Activated CD8-positive, alpha-beta T cell treated with anti-CD3 and anti-CD28 coated beads, Interleukin-2, amount 10 ng/mL, durations not matched to agents 7 days and 5 days (primary cell): ENCODE results near the gene CCER1. TPM values are rescaled to one million over a fixed set of nuclear protein-coding genes. Genes with fewer than 3 reads are reported as not detected.

Experiments
- ATAC-seq: fragments of 150-1000 bp; cut with Tn5 transposase; one replicate; pipeline ENCODE4 v1.10.0; 2021; ENCODE audit warnings: moderate library complexity
- CTCF ChIA-PET: fragments of 350-600 bp; sonication (Branson Sonifier 250); formaldehyde crosslinking; loops from one replicate; lab custom pipeline; 2021; ENCODE audit warnings: antibody characterized with exemption; lab: Charles Lee
- POLR2A ChIA-PET: fragments of 350-600 bp; sonication (Branson Sonifier 250); formaldehyde crosslinking; loops from one replicate; lab custom pipeline; 2021; ENCODE audit warnings: antibody characterized with exemption; lab: Charles Lee
- DNase-seq: peaks from one replicate; pipeline ENCODE4 v3.0.0-alpha.2; 2020
- H3K27ac Mint-ChIP-seq: one replicate; pipeline ENCODE4 v1.8.0; 2021; ENCODE audit warnings: mild to moderate bottlenecking, mixed read lengths
- H3K27me3 Mint-ChIP-seq: one replicate; pipeline ENCODE4 v1.8.0; 2021; ENCODE audit warnings: low read depth, mixed read lengths
- H3K36me3 Mint-ChIP-seq: one replicate; pipeline ENCODE4 v1.8.0; 2021; ENCODE audit warnings: low read depth, mixed read lengths
- H3K4me1 Mint-ChIP-seq: one replicate; pipeline ENCODE4 v1.8.0; 2021; ENCODE audit warnings: low read depth, mixed read lengths
- H3K4me3 Mint-ChIP-seq: one replicate; pipeline ENCODE4 v1.8.0; 2021; ENCODE audit warnings: mild to moderate bottlenecking, mixed read lengths
- H3K9me3 Mint-ChIP-seq: one replicate; pipeline ENCODE4 v1.8.0; 2022; ENCODE audit warnings: mixed read lengths; ENCODE audit not compliant: insufficient read depth
- total RNA-seq, 2 experiments: library from RNA; stranded (reverse); gene quantifications; one replicate each; pipeline ENCODE4 v1.2.3, GENCODE V29; 2021

CCER1 gene
- total RNA-seq, 2 experiments from 2014 or later = not detected

- no peak for ATAC-seq
- H3K27ac Mint-ChIP-seq = no peak overlapping the region
- ChIA-PET POLR2A (no interaction called here), CTCF (no interaction called here)
- no peaks in the 10 kb centered on the region for H3K27me3 Mint-ChIP-seq
- no peaks in the 10 kb centered on the region for H3K9me3 Mint-ChIP-seq
- DNase-seq = no peak
- H3K36me3 Mint-ChIP-seq = no peaks in the 10 kb centered on the region
- H3K4me1 Mint-ChIP-seq = no peaks in the 10 kb centered on the region
- H3K4me3 Mint-ChIP-seq = no peak overlapping the region
Observed at GRCh38 chr12:90916516-90916915, 38.5 kb downstream of the CCER1 start.

- ChIA-PET CTCF (no interaction called here), POLR2A (no interaction called here)
- ATAC-seq (no peak), DNase-seq (no peak)
- Mint-ChIP-seq H3K4me3 (no peak overlapping the region), H3K27ac (no peak overlapping the region), H3K27me3 (no peaks in the 10 kb centered on the region), H3K36me3 (no peaks in the 10 kb centered on the region), H3K4me1 (no peaks in the 10 kb centered on the region), H3K9me3 (no peaks in the 10 kb centered on the region)
Observed at GRCh38 chr12:90915353-90915752, 39.6 kb downstream of the CCER1 start.

GRCh38 chr12:90910958-90911357, 44.0 kb downstream of the CCER1 start:
- H3K27me3 Mint-ChIP-seq = no peaks in the 10 kb centered on the region
- DNase-seq (no peak), ATAC-seq (no peak)
- no peak overlapping the region for H3K27ac Mint-ChIP-seq
- no peaks in the 10 kb centered on the region for H3K4me1 Mint-ChIP-seq
- H3K4me3 Mint-ChIP-seq = no peak overlapping the region
- ChIA-PET POLR2A (no interaction called here), CTCF (no interaction called here)
- no peaks in the 10 kb centered on the region for H3K36me3 Mint-ChIP-seq
- H3K9me3 Mint-ChIP-seq = no peaks in the 10 kb centered on the region

- Mint-ChIP-seq H3K27me3 (no peaks in the 10 kb centered on the region), H3K9me3 (no peaks in the 10 kb centered on the region), H3K27ac (no peak overlapping the region), H3K36me3 (no peaks in the 10 kb centered on the region), H3K4me3 (no peak overlapping the region), H3K4me1 (no peaks in the 10 kb centered on the region)
- CTCF ChIA-PET = no interaction called here
- POLR2A ChIA-PET = no interaction called here
- DNase-seq = no peak
- no peak for ATAC-seq
Observed at GRCh38 chr12:90909069-90909770, 45.8 kb downstream of the CCER1 start.

- H3K27ac Mint-ChIP-seq = no peak overlapping the region
- H3K27me3 Mint-ChIP-seq = no peaks in the 10 kb centered on the region
- H3K9me3 Mint-ChIP-seq = no peaks in the 10 kb centered on the region
- ATAC-seq (no peak), DNase-seq (no peak)
- POLR2A ChIA-PET = no interaction called here
- H3K4me1 Mint-ChIP-seq = no peaks in the 10 kb centered on the region
- CTCF ChIA-PET = no interaction called here
- no peak overlapping the region for H3K4me3 Mint-ChIP-seq
- no peaks in the 10 kb centered on the region for H3K36me3 Mint-ChIP-seq
Observed at GRCh38 chr12:90908465-90908864, 46.5 kb downstream of the CCER1 start.

- Mint-ChIP-seq H3K4me1 (no peaks in the 10 kb centered on the region), H3K9me3 (no peaks in the 10 kb centered on the region), H3K27ac (no peak overlapping the region), H3K27me3 (no peaks in the 10 kb centered on the region), H3K4me3 (no peak overlapping the region), H3K36me3 (no peaks in the 10 kb centered on the region)
- DNase-seq (no peak), ATAC-seq (no peak)
- ChIA-PET CTCF (no interaction called here), POLR2A (no interaction called here)
Observed at GRCh38 chr12:90905691-90906370, 49.1 kb downstream of the CCER1 start.

GRCh38 chr12:90902596-90902995, 52.4 kb downstream of the CCER1 start:
- H3K4me1 Mint-ChIP-seq = no peaks in the 10 kb centered on the region
- H3K36me3 Mint-ChIP-seq = no peaks in the 10 kb centered on the region
- ATAC-seq (no peak), DNase-seq (no peak)
- no peaks in the 10 kb centered on the region for H3K9me3 Mint-ChIP-seq
- POLR2A ChIA-PET = no interaction called here
- no peak overlapping the region for H3K27ac Mint-ChIP-seq
- no peak overlapping the region for H3K4me3 Mint-ChIP-seq
- H3K27me3 Mint-ChIP-seq = no peaks in the 10 kb centered on the region
- CTCF ChIA-PET = no interaction called here

Other genes with a start within 250 kb of the CCER1 start
- gene EPYC, start 49.8 kb upstream of the CCER1 start, total RNA-seq = not detected
- gene KERA, start 102.8 kb upstream of the CCER1 start, total RNA-seq = not detected
- not detected for gene LUM, start 156.3 kb upstream of the CCER1 start, total RNA-seq
- not detected for gene DCN, start 227.6 kb upstream of the CCER1 start, total RNA-seq